Gastrocnemius medialis (tissue), 4 donors: Measurements from ENCODE around the gene GRIK1. TPM values are rescaled to one million over a fixed set of nuclear protein-coding genes. Genes with fewer than 3 reads are reported as not detected.

ENCODE experiments used
- ATAC-seq, 2 donors: fragments of 150-250 bp; one replicate each; pipeline ENCODE4 v1.9.1; 2016
- DNase-seq, 2 donors: peaks; one replicate each; pipeline ENCODE4 v3.0.0-alpha.2; 2019
- H3K27ac ChIP-seq, 4 donors: fragments of 200-600 bp; sonication (generic); 1 replicate in 1 of 4; 2 replicates in 3 of 4; pipeline ENCODE4 v1.5.1; 2016 to 2018; ENCODE audit warnings: mild to moderate bottlenecking in 2 of 4, moderate library complexity in 1 of 4
- H3K27me3 ChIP-seq, 3 donors: fragments of 200-600 bp; sonication (generic) in 2 of 3; 1 replicate in 1 of 3; 2 replicates in 2 of 3; pipeline versions ENCODE4 v1.5.1 to v1.6.0; 2016 to 2019; ENCODE audit warnings: mild to moderate bottlenecking in 1 of 3, moderate library complexity in 1 of 3
- H3K36me3 ChIP-seq, 2 donors: fragments of 200-600 bp; sonication (generic) in 1 of 2; one replicate each; pipeline ENCODE4 v1.5.1; 2017 to 2018
- H3K4me1 ChIP-seq, 2 donors: fragments of 200-600 bp; sonication (generic) in 1 of 2; one replicate each; pipeline ENCODE4 v1.5.1; 2016 to 2017; ENCODE audit warnings: mild to moderate bottlenecking in 2 of 2
- H3K4me3 ChIP-seq, 4 donors: fragments of 200-600 bp; sonication (generic) in 3 of 4; 1 replicate in 1 of 4; 2 replicates in 3 of 4; pipeline ENCODE4 v1.5.1; 2016 to 2019; ENCODE audit warnings: mild to moderate bottlenecking in 2 of 4
- H3K9me3 ChIP-seq, 3 donors: fragments of 200-600 bp; sonication (generic) in 2 of 3; 1 replicate in 1 of 3; 2 replicates in 2 of 3; pipeline ENCODE4 v1.5.1; 2016 to 2019
- CTCF ChIP-seq, 5 experiments: fragments of 450-650 bp in 3 of 5; fragments of 200-600 bp in 2 of 5; sonication (generic) in 2 of 5; IDR thresholded peaks in 4 of 5; conservative IDR thresholded peaks in 1 of 5; 1 replicate in 4 of 5; 2 replicates in 1 of 5; pipeline ENCODE4 v1.5.1; 2016 to 2019; ENCODE audit warnings: antibody characterized with exemption in 5 of 5, mild to moderate bottlenecking in 3 of 5, moderate library complexity in 3 of 5
- POLR2A ChIP-seq, 2 donors: fragments of 450-650 bp; IDR thresholded peaks; one replicate each; pipeline ENCODE4 v1.6.1; 2017; ENCODE audit warnings: antibody characterized with exemption in 2 of 2, mild to moderate bottlenecking in 2 of 2, moderate library complexity in 2 of 2
- in situ Hi-C, 4 donors: fragments of 200-750 bp; cut with MboI; loops; one replicate each; pipeline versions ENCODE4 v1.15.0 to v1.8.0; 2017; ENCODE audit warnings: low sequenced_read_pairs in 4 of 4
- intact Hi-C: fragments of 100-400 bp; cut with DNase I; formaldehyde crosslinking; loops from one replicate; pipeline ENCODE4 v1.15.1; 2023; ENCODE audit warnings: low total_unique reads
- total RNA-seq, 4 donors: library from RNA; depleted of rRNA; stranded (reverse); fragments of >200 nt; gene quantifications; one replicate each; pipeline versions ENCODE4 v1.1.0 to v1.2.3, GENCODE V29; 2016

GRIK1 gene
- total RNA-seq, 4 donors from 2014 or later, result 0.13 TPM; not detected in 3

- no peak overlapping the region for H3K4me3 ChIP-seq
- TF ChIP-seq POLR2A (IDR thresholded peaks at IDR 0.05), result no peak
- in situ Hi-C loops, result no loop called here
- no peaks in the 10 kb centered on the region for H3K36me3 ChIP-seq
- H3K4me1 ChIP-seq, result no peaks in the 10 kb centered on the region
- DNase-seq (no peak), ATAC-seq (no peak)
- no peak overlapping the region for H3K27ac ChIP-seq
- no peaks in the 10 kb centered on the region for H3K9me3 ChIP-seq
- intact Hi-C loops, result no loop called here
- peaks cover 21 to 32% (median 26%) of the 10 kb centered on the region in 3 donors for H3K27me3 ChIP-seq
Observed at GRCh38 chr21:29942034-29942433, 2.2 kb upstream of the GRIK1 start.

GRCh38 chr21:29940991-29941390 lies 1.2 kb upstream of the GRIK1 start:
- TF ChIP-seq POLR2A (IDR thresholded peaks at IDR 0.05) (no peak), CTCF (IDR thresholded peaks at IDR 0.05 in 4 of 5, conservative IDR thresholded peaks at IDR 0.05 in 1 of 5) (no peak)
- Histone ChIP-seq H3K9me3 (no peaks in the 10 kb centered on the region), H3K4me3 (no peak overlapping the region), H3K4me1 (no peaks in the 10 kb centered on the region), H3K27ac (no peak overlapping the region), H3K36me3 (no peaks in the 10 kb centered on the region), H3K27me3 (peaks cover 21 to 32% (median 26%) of the 10 kb centered on the region in 3 donors)
- intact Hi-C loops, result no loop called here
- in situ Hi-C loops, result no loop called here
- ATAC-seq (no peak), DNase-seq (no peak)

GRCh38 chr21:29940361-29940760 lies 565 bp upstream of the GRIK1 start:
- no peaks in the 10 kb centered on the region for H3K9me3 ChIP-seq
- DNase-seq (no peak), ATAC-seq (no peak)
- peaks cover 21 to 32% (median 26%) of the 10 kb centered on the region in 3 donors for H3K27me3 ChIP-seq
- H3K36me3 ChIP-seq, result no peaks in the 10 kb centered on the region
- TF ChIP-seq CTCF (IDR thresholded peaks at IDR 0.05 in 4 of 5, conservative IDR thresholded peaks at IDR 0.05 in 1 of 5) (no peak), POLR2A (IDR thresholded peaks at IDR 0.05) (no peak)
- in situ Hi-C loops, result no loop called here
- H3K4me1 ChIP-seq, result no peaks in the 10 kb centered on the region
- H3K27ac ChIP-seq, result no peak overlapping the region
- H3K4me3 ChIP-seq, result no peak overlapping the region
- intact Hi-C loops, result no loop called here

- no peak for TF ChIP-seq POLR2A (IDR thresholded peaks at IDR 0.05)
- no peak for TF ChIP-seq CTCF (IDR thresholded peaks at IDR 0.05 in 4 of 5, conservative IDR thresholded peaks at IDR 0.05 in 1 of 5)
- in situ Hi-C loops, result no loop called here
- intact Hi-C loops, result no loop called here
- Histone ChIP-seq H3K27ac (no peak overlapping the region), H3K36me3 (no peaks in the 10 kb centered on the region), H3K4me3 (no peak overlapping the region), H3K27me3 (peaks cover 21 to 32% (median 26%) of the 10 kb centered on the region in 3 donors), H3K4me1 (no peaks in the 10 kb centered on the region), H3K9me3 (no peaks in the 10 kb centered on the region)
- ATAC-seq (no peak), DNase-seq (no peak)
Observed at GRCh38 chr21:29939104-29939923, 482 bp downstream of the GRIK1 start.

- TF ChIP-seq CTCF (IDR thresholded peaks at IDR 0.05 in 4 of 5, conservative IDR thresholded peaks at IDR 0.05 in 1 of 5) (no peak), POLR2A (IDR thresholded peaks at IDR 0.05) (no peak)
- in situ Hi-C loops (no loop called here), intact Hi-C loops (no loop called here)
- ATAC-seq (no peak), DNase-seq (no peak)
- Histone ChIP-seq H3K27me3 (peaks cover 21 to 32% (median 26%) of the 10 kb centered on the region in 3 donors), H3K4me1 (no peaks in the 10 kb centered on the region), H3K4me3 (no peak overlapping the region), H3K9me3 (no peaks in the 10 kb centered on the region), H3K27ac (no peak overlapping the region), H3K36me3 (no peaks in the 10 kb centered on the region)
Observed at GRCh38 chr21:29938776-29939103, 1.1 kb downstream of the GRIK1 start.
